HG02938 (cell line): ENCODE data around the gene SLC66A1.

ENCODE experiments used
- ATAC-seq: cut with Tn5 transposase; IDR thresholded peaks from one replicate; pipeline ENCODE4 v1.9.1; 2021; ENCODE audit warnings: mild to moderate bottlenecking, moderate library complexity; ENCODE audit not compliant: unreplicated experiment

SLC66A1 gene

DNA sequence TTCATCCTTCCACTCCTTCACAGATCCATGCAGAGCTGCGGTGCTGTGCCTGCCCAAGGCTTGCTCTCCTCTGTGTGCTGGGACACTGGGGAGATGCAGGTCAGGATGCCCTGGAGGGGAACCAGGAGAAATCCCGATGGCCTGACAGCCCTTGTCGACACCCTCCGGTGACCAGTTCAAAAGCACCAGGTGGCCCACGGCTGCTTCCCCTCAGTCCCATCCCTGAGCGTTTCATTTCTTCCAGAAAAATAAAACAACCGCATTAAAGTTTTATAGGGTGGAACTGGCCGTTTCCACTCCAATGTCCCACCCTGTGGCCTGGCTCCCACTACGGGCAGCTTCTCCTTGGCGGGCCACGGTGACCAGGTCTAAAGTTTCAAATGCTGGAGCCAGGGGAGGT lies 48.3 kb downstream of the SLC66A1 start:
- no peak for ATAC-seq

DNA sequence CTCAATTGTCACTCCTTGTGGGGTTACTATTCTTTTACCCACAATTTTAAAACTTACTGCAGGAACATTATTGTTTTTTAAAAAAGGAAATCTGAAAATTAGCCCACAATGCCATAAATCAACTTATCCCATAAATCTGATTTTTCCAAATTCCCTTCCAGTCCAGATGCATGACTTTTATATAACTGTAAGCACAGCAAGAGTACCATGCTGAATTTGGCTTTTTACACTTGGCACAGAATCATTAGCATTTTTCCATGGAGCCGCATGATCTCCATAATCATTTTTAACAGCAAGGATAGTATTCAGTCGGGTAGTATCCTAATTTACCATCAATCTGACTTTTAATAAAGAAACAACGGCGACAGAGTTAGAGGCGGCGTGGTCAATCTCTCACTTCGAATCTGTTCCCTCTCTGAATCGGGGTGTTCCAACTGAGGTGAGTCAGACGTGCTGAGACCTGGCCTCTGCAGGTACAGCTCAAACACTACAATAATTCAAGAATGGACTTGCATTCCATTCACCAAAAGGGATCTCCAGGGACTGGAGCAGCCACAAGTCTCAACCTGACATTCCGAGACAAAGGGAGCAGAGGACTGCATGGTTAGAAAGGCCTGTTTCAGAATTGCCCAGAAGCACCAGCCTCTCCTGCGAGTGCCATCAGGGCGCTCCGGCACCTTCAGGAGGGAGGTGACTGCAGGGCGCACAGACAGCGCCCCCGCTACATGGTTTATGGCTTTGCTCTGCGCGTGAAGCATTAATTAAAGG lies 48.9 kb downstream of the SLC66A1 start:
- no peak for ATAC-seq

DNA sequence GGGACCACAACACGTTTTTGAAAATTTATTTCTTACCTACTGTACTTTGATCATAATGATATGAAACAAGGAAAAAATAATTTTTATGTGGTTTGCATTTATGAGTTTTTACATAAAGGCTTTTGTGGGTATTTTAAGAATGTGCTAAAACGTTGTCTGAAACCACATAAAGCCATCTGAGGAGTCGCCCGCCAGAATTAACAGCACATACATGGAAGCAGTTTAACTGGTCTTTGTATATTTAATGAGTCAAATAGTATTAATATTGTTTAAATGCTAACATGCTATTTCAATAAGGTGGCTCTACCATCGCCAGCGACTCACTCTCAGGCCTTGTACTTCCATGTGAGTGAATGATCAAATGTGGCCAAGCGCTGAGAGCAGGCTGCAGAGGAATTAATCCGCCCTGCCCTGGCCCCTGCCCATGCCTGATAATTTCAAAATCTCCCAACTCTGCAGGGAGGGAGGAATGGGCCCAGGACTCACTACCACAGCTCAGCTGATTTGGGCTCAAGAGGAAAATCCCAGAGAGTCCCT lies 49.6 kb downstream of the SLC66A1 start:
- no peak for ATAC-seq

DNA sequence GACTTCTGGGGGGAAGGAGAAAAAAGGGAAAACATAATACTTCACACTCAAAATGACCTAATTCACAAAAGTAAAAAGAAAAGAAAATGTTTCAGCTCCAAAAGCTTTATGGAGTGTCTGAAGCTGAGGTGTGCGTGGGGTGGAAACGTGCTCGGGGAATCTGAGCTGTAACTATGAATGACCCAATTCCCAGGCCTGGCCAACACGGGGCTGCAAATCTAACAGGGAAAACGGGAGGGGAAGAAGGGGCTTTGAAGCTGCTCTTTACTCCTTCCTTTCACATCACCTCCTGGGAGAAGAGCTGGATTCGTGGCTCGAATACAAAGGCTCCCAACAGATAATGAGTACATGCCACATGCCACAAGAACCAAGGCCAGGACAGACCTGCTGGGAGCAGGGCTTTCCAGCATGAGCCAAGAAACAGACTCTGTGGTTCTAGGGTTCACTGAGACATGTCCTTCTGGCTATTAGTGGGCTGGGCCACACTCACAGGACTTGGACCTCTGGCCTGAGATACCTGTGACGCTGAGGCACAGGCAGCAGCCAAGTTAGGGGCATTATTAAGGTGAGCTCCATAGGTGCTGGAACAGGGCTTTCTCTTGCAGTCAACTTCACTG lies 51.5 kb downstream of the SLC66A1 start:
- ATAC-seq = no peak

DNA sequence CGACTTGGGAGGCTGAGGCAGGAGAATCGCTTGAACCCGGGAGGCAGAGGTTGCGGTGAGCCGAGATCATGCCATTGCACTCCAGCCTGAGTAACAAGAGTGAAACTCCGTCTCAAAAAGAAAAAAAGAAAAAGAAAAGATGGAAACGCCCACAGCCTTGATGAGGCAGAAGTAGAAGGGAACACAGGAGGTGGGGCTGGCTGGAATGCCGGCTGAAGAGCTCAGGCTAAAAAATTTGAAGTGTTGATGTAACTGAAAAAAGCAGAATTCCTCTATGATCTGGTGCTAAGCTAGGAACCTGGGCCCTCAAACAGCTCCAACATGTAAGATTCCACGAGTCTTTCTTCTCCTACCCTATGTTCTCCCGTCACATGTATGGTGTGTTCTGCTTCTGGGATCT lies 53.6 kb downstream of the SLC66A1 start:
- no peak for ATAC-seq

DNA sequence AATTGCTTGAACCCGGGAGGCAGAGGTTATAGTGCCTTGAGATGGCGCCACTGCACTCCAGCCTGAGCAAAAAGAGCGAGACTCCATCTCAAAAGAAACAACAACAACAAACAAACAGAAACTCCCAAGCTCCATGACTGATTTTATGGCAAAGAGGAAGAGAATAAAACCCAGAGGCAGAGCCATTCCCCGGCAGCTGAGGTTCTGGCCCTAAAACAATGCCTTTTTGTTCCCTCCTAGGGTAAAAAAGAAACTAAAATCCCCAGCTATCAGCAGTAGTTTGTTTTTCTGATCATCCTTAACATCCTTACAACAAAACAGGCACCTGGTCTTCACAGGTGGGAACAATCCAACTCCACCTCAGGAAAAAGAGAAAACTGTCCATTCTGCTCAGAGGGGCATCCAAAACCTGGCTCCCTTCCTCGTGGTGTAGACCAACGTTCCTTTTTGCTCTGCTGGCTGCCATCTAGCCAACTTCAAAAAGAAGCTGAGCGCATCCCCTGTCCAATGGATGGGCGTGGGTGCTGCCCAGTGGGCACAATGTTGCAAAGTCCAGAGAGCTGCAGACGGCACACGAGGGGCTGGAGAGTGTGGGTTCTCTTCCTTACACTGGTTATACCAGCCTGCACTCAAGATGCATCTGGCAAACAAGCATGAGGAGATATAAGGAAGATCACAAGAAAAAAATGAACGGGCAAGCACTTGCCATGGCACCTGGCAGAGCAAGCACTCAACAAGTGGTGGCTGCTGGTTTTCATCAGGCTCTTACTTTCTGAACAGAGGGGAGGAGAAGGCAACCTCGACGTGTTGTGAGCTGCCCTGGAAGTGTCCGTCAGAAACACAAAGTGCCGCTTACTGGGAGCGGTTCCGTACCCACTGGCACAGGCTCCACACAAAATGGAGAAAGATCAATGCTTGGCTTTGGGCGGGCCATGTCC lies 54.7 kb downstream of the SLC66A1 start:
- no peak for ATAC-seq

DNA sequence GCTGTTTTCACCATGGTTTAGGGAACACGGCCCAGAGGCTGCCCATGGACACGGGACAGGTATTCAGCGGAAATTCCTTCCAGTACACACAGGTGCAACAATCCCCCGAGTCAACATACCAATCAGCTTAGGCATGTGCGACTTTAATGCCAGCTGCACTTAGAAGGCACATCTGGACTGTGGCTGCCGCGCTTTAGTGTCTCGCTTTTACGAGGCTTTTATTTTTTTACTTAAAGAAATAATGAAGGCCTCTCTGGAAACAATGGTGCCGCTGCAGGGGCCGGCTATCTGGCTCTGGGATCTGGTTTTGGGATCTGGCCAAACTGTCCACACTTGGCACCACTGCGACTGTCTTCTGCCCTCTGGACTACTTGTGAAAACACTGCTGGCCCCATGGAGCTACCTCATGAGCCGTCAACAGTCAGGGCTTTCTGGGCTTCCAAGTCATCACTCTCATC lies 55.5 kb downstream of the SLC66A1 start:
- ATAC-seq = no peak

DNA sequence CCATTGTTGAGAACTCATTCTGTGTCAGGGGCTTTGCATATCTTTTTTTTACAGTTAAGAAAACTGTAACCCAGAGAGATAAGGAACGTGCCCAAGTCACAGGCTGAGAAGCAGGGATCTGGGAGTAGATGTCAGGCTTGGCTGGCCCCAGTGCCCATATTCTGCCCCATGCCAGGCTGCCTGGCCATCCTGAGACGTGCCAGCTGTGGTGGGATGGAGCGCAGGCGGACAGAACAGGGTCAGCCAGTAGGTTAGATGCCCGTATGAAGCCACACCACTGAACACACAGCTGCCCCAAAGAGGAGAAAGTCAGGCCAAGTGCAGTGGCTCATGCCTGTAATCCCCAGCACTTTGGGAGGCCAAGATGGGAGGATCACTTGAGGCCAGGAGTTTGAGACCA lies 55.9 kb downstream of the SLC66A1 start:
- ATAC-seq = no peak

DNA sequence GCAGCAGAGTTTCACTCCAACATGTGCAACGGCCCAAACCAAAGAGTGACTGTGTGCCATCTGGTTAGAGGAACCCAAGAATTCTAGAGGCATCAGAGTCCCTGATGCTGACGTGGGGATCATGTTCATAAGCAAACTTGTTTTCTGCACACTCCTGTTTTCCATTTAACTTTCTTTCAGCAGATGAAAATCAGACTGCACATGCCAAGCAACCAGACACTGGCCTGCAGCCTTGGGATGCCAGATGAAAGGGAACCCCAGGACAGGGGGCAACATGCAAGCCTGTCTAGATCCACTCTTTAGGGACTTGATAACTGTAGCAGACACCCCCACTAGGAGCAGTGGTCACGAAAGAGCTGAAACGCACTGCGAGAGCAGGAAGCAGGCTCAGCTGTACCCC lies 56.8 kb downstream of the SLC66A1 start:
- ATAC-seq = no peak

DNA sequence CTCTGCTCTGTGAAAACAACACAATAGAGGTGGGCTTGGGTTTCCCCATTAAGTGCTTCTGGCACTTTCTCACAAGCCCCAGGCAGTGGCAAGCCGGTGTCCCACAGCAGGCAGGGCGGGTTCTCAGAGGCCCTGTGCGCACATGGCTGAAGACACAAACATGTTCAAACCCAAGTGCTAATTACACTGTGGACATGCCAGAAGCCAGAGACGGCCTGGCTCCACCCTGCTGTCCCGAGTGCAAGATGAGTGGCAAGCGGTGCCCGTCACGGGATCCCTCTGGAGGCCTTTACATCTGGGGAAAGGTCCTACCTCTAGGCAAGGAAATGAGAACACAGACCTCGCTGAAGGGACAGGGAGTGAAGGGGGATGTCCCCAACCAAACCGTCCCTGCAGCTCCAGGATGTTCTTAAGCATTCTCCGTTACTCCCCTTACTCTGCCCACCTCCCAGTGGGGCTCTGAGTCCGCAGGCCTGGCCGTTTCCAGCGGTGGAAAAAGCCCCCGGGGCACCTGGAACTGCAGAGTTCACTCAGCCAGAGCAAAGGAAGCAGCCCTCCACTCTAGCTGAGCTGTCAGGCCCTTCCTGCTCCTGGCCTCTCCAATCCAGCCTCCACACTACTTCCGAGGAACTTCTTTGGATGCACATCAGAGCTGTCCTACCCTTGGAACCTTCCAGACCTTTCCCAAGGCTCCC lies 57.4 kb downstream of the SLC66A1 start:
- ATAC-seq = no peak

DNA sequence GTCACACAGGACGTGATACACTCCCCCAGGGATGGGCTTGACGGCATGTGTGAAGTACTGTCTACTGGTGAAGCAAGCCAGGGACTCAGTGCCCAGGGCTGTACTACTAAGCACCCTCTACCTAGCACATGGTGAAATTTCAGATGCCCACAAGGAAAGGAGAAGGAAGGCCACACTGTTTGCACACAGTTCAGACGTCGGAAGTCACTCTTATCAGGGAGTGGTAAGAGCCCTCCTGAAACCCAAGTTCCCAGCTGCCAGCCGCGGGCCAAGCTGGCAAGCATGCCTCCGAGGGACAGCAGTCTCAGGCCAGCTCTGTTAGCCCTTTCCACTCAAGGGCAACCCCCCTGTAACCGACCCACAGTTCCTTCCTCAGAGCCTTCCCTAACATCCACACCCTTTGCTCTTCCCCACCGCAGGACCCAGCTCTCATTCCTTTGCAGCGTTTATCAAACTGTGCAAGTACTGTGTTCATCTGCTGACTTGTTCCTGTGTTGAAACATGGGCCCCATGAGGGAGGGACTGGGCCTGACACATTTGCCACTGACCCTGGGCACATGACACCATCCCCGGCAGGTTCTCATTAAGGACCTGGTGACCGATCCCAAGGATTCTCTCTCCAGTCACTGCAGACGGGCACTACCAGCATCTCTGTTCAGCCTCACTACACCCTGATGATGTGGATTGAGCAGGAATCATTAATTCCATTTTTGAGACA lies 58.5 kb downstream of the SLC66A1 start:
- no peak for ATAC-seq

DNA sequence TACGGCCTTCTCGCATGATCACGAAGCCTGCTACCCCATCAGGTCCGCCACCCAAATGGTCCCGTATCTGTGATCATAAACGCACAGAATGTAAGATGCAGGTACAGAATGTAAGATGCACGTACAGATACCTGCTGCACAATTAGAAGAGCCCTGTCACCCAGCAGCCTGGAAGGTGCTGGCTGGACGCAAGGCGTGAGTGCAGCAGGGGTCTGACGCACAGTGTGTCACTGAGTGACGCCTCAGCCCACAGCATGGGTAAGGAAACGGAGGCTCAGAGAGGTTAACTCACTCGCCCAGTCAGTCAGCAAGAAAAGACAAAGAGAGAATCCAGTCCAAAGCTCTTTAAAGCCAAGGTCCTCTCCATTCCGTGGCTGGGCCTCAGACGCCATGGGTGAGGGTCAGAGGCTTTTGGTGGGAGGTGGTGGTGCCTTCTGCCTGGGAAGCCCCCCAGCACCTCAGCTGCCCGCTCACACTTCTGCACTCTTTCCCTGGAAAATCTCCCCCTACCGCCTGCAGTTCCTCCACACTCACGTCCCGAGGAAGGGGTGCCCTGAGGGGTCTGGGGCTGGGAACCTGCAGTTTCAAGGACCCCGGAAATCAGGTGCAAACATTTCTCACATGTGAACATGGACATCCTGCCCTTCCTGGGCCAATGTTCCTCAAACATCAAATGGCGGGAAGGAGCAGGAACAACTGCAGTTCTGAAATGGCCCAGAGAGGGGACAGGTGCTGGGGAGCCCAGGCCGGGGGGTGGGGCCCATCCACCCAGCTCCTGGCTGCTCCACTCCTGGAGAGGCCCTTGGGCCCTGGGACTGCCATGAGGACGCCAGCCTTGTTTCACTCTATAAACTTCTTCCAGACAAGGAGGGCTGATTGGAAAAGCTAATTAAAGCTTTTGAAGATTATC lies 59.4 kb downstream of the SLC66A1 start:
- ATAC-seq = no peak

DNA sequence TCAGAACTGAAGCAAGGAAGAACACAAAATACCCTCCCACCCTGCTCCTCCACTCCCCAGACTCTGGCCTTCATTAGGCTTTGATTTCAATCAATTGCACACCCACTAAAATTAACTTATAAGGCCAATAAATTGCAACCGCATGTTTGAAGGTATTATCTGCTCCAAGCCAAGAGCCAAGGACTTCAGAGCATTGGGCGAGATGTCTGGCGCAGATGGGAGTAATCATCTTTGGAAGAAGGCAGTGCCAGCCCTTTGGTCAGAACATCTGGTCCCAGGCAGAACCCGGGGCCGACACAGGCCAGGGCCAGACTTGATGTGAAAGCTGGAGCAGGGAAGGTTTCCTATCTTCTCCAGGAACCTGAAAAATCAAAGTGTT lies 60.0 kb downstream of the SLC66A1 start:
- ATAC-seq = no peak

DNA sequence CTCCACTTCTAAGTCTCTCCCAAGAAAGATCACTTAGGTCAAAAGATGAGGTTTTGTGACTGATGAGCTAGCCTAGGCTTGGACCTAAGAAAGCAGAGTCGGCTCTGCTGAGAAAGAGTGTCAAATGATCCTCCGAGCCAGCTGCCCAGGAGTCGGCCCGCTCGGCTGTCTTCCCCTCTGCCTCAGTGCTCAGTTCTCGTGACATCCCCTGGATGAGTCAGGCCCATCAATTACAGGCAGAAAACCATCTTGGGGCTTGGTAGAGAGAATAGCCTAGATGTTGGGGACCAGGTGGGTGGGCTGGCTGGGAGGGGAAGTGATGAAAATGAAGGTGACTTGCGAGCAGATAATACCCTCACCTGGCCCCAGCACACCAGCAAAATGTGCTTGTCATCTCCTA lies 60.5 kb downstream of the SLC66A1 start:
- ATAC-seq = no peak

DNA sequence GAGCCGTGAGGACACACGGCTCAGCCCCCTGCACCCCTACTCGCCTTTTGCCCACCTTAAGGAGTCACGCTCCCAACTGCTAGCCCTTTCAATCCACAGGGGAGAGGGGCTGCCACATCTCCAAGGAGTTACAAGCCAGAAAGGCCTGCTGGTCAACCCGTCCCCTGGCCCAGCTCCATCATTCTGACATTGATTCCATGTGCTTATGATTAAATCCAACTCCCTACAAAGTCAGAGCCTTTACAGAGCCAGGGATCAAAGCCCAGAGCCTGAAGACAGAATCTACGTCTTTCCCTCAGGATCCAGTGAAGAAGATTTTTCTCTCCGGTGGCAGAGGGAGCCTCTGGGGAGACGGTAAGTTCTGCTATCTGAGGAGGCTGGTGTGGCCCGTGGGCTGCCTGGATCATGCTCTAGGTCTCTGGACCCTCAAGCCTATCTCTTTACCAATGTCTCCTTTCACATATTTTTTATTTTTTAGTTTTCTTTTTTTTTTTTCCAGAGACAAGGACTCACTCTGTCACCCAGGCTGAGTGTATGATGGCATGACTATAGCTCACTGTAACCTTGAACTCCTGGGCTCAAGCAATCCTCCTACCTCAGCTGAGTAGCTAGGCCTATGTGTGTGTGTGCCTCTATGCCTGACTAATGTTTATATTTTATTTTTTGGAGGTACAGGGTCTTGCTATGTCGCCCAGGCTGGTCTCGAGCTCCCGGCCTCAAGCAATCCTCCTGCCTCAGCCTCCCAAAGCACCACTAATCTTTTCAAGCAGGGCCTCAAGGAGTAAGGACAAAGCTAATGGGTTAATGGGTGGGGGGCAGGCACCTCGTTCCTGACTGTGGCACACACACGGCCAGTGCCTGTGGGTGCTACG lies 61.3 kb downstream of the SLC66A1 start:
- ATAC-seq = no peak

DNA sequence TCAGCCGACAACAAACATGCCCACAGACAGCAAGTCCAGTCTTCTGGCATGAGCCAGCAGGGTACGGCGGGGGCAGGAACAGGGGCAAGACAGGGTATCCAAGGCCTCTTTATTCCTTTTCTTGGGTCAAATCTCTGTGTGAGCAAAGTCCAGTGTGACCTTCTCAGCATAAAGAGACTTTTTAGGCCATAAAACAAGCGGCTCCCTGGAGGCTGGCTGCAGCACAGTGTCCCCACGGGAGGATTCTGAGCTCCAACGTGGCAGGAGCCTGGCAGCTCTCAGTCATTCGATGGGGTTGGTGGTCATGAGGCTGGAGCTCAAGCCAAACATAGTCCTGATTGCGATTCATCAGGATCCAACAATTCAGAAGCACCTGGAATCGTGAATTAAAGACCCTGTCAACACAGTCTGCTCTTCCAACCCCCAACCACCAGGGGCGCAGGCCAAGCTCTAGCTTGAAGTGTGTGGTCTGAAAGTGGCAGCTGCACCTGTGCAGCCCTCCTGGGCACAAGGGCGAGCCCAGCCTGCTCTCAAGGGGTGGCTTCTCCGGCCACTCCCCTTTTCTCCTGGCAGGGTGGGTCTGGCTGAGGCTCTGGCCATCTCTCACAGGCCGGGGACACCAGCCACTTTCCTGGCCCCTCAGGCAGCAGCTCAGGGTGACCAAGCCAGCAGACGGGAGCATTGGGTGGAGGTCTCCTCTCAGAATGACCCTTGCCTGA lies 62.1 kb downstream of the SLC66A1 start:
- no peak for ATAC-seq

DNA sequence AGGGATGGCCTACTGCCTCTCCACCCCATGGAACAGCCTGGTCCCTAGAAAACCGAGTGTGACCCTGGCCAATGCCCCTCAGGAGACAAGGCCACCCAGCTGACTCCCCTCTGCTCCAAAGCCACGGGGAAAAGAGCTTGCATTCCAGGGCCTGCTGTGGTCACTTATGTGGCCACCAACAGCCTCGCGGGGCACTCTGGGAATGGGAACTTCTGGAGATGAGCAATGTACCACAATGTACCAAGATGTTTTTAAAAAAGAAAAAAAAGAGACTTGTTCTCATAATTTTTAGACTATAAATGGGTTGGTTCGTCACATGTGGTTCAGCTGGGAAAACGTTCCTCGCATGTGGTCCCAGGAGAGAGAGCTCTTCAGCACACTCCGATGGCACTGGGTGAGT lies 62.8 kb downstream of the SLC66A1 start:
- no peak for ATAC-seq
